ENCODE measurements around the gene PPBP. TPM values are rescaled to one million over a fixed set of nuclear protein-coding genes. Genes with fewer than 3 reads are reported as not detected.

PPBP gene
- polyA plus RNA-seq, 1 donor (not counting 4 experiments of a cell fraction or from before 2014, with no cell fraction given): 0.42 TPM

GRCh38 chr4:74009307-74009706 is 21.3 kb upstream of the PPBP start:
- Histone ChIP-seq H3K9ac (ENCODE audit: control insufficient read depth, extremely low read depth, insufficient read depth, low read length) (no peak overlapping the region), H3K9me1 (ENCODE audit: control insufficient read depth, extremely low read depth, insufficient read depth, low read length) (no peaks in the 10 kb centered on the region), H3K4me2 (ENCODE audit: control insufficient read depth, extremely low read depth, insufficient read depth, low read depth, low read length) (no peak overlapping the region), H3K4me3 (ENCODE audit: control insufficient read depth in 2 of 3, extremely low read depth in 1 of 3, insufficient read depth in 2 of 3, low read depth in 1 of 3, low read length in 3 of 3) (no peak overlapping the region), H3K79me2 (ENCODE audit: control insufficient read depth, insufficient read depth, low read length) (no peaks in the 10 kb centered on the region), H3K36me3 (ENCODE audit: control insufficient read depth in 2 of 2, extremely low read depth in 1 of 2, insufficient read depth in 2 of 2, low read length in 2 of 2) (no peaks in the 10 kb centered on the region), H4K20me1 (ENCODE audit: control insufficient read depth, extremely low read depth, insufficient read depth, low read length) (no peaks in the 10 kb centered on the region), H3K27me3 (ENCODE audit: control insufficient read depth, extremely low read depth, insufficient read depth, low read length) (no peaks in the 10 kb centered on the region), H3K4me1 (ENCODE audit: control insufficient read depth, extremely low read depth, insufficient read depth, low read length) (peaks cover 15% of the 10 kb centered on the region), H3K9me3 (ENCODE audit: control insufficient read depth, low read depth, low read length) (no peaks in the 10 kb centered on the region), H2AFZ (ENCODE audit: control insufficient read depth, low read length) (no peak overlapping the region), H3K27ac (ENCODE audit: control insufficient read depth, insufficient read depth, low read length) (no peak overlapping the region)
- DNase-seq (ENCODE audit: low read depth, low spot score): no peak
- no peak for FAIRE-seq
- TF ChIP-seq CTCF (optimal IDR thresholded peaks at IDR 0.05 in 1 of 3, IDR thresholded peaks at IDR 0.05 in 1 of 3, conservative IDR thresholded peaks at IDR 0.05 in 1 of 3; ENCODE audit: extremely low read depth in 1 of 3, insufficient read depth in 2 of 3, low read length in 3 of 3) (no peak), EZH2 (IDR thresholded peaks at IDR 0.05; ENCODE audit: low read length) (no peak)
- dilution Hi-C loops (cut with MboI; ENCODE audit: extremely low pct_ligation_motif_present, low sequenced_read_pairs): no loop called here

GRCh38 chr4:74006009-74006476 is 18.1 kb upstream of the PPBP start:
- TF ChIP-seq CTCF (optimal IDR thresholded peaks at IDR 0.05 in 1 of 3, IDR thresholded peaks at IDR 0.05 in 1 of 3, conservative IDR thresholded peaks at IDR 0.05 in 1 of 3; ENCODE audit: extremely low read depth in 1 of 3, insufficient read depth in 2 of 3, low read length in 3 of 3) (no peak), EZH2 (IDR thresholded peaks at IDR 0.05; ENCODE audit: low read length) (no peak)
- DNase-seq (ENCODE audit: low read depth, low spot score): peak; percentile 40
- dilution Hi-C loops (cut with MboI; ENCODE audit: extremely low pct_ligation_motif_present, low sequenced_read_pairs): no loop called here
- Histone ChIP-seq H3K9me1 (ENCODE audit: control insufficient read depth, extremely low read depth, insufficient read depth, low read length) (no peaks in the 10 kb centered on the region), H3K4me3 (ENCODE audit: control insufficient read depth in 2 of 3, extremely low read depth in 1 of 3, insufficient read depth in 2 of 3, low read depth in 1 of 3, low read length in 3 of 3) (no peak overlapping the region), H4K20me1 (ENCODE audit: control insufficient read depth, extremely low read depth, insufficient read depth, low read length) (no peaks in the 10 kb centered on the region), H3K4me1 (ENCODE audit: control insufficient read depth, extremely low read depth, insufficient read depth, low read length) (peaks cover 15% of the 10 kb centered on the region), H3K27ac (ENCODE audit: control insufficient read depth, insufficient read depth, low read length) (peak overlapping the region; percentile 84), H3K4me2 (ENCODE audit: control insufficient read depth, extremely low read depth, insufficient read depth, low read depth, low read length) (peak overlapping the region; percentile 59), H2AFZ (ENCODE audit: control insufficient read depth, low read length) (no peak overlapping the region), H3K36me3 (ENCODE audit: control insufficient read depth in 2 of 2, extremely low read depth in 1 of 2, insufficient read depth in 2 of 2, low read length in 2 of 2) (no peaks in the 10 kb centered on the region), H3K9me3 (ENCODE audit: control insufficient read depth, low read depth, low read length) (no peaks in the 10 kb centered on the region), H3K9ac (ENCODE audit: control insufficient read depth, extremely low read depth, insufficient read depth, low read length) (peak overlapping the region; percentile 51), H3K79me2 (ENCODE audit: control insufficient read depth, insufficient read depth, low read length) (no peaks in the 10 kb centered on the region), H3K27me3 (ENCODE audit: control insufficient read depth, extremely low read depth, insufficient read depth, low read length) (no peaks in the 10 kb centered on the region)
- peak; percentile 49 for FAIRE-seq

Measured in keratinocyte (primary cell).